Colonic mucosa (tissue), 4 donors: Measurements from ENCODE around the gene ELMOD3. TPM values are rescaled to one million over a fixed set of nuclear protein-coding genes. Genes with fewer than 3 reads are reported as not detected.
A peak's percentile ranks its signal among the peaks of the same experiment; 100 is the strongest.
"Not testable (repeated sequence)": the region's sequence is repeated elsewhere in the genome, so short reads cannot be mapped to it uniquely, and the experiment has no call there.

Experiments
- DNase-seq: peaks from one replicate; pipeline ENCODE4 v3.0.0-alpha.2; 2020
- H3K27ac ChIP-seq: fragments of 200-600 bp; one replicate; pipeline ENCODE4 v1.8.0; 2021
- H3K27me3 ChIP-seq: fragments of 200-600 bp; one replicate; pipeline ENCODE4 v1.8.0; 2021
- H3K36me3 ChIP-seq: fragments of 200-600 bp; one replicate; pipeline ENCODE4 v1.8.0; 2021
- H3K4me1 ChIP-seq: fragments of 200-600 bp; one replicate; pipeline ENCODE4 v1.8.0; 2021; ENCODE audit warnings: mild to moderate bottlenecking
- H3K4me3 ChIP-seq: fragments of 200-600 bp; one replicate; pipeline ENCODE4 v1.8.0; 2021
- H3K9ac ChIP-seq, 2 donors: one replicate each; pipeline ENCODE4 v1.7.0; 2013; ENCODE audit warnings: control low read depth in 2 of 2, low read depth in 2 of 2, low read length in 2 of 2
- H3K9me3 ChIP-seq: fragments of 200-600 bp; one replicate; pipeline ENCODE4 v1.8.0; 2021
- intact Hi-C: fragments of 100-400 bp; cut with DNase I; formaldehyde crosslinking; loops from one replicate; pipeline ENCODE4 v1.14.1; 2022
- total RNA-seq, 2 donors: library from RNA; stranded (reverse); fragmentation: NEBNext Ultra II Directional in 1 of 2; extraction: Animal tissue kit (Norgen Biotek cat#: 25700) in 1 of 2; gene quantifications; one replicate each; pipeline ENCODE4 v1.2.1, GENCODE V29; 2021
- TF ChIP-seq, protein P1 (sequence below): fragments of 200-600 bp; IDR thresholded peaks from one replicate; pipeline ENCODE4 v1.8.0; 2022; ENCODE audit warnings: antibody characterized with exemption, mild to moderate bottlenecking
- donor health status: healthy.
- donor health status: DM: no; HTN: no; CAD: no.
- donor health status: DM: no; HTN: no; CAD: no.

ELMOD3 gene
- total RNA-seq, 2 donors from 2014 or later, result 13.4 to 19.4 TPM

DNA sequence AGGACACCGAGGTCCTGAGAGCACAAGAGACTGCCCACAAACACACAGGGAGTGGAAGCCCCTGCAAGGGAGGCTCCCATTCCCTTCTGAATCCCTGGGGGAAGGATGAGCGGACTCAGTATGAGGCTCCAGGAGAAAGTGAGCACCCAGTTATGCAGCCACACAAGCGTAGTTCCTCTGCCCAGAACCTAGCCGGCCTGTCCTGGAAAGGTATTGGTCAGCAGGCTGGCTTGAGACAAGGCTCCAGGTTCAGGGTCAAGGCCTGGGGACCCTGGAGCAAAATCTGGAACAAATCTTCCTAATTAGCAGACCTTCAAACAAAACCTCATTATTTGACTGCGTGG is 56.8 kb downstream of the ELMOD3 start:
- H3K4me3 ChIP-seq, result no peak overlapping the region
- intact Hi-C loops, result no loop called here
- peaks cover 17% of the 10 kb centered on the region for H3K4me1 ChIP-seq
- no peaks in the 10 kb centered on the region for H3K9me3 ChIP-seq
- no peak overlapping the region for H3K9ac ChIP-seq
- no peak for DNase-seq
- H3K27me3 ChIP-seq, result no peaks in the 10 kb centered on the region
- H3K36me3 ChIP-seq, result no peaks in the 10 kb centered on the region
- TF ChIP-seq, protein P1, sequence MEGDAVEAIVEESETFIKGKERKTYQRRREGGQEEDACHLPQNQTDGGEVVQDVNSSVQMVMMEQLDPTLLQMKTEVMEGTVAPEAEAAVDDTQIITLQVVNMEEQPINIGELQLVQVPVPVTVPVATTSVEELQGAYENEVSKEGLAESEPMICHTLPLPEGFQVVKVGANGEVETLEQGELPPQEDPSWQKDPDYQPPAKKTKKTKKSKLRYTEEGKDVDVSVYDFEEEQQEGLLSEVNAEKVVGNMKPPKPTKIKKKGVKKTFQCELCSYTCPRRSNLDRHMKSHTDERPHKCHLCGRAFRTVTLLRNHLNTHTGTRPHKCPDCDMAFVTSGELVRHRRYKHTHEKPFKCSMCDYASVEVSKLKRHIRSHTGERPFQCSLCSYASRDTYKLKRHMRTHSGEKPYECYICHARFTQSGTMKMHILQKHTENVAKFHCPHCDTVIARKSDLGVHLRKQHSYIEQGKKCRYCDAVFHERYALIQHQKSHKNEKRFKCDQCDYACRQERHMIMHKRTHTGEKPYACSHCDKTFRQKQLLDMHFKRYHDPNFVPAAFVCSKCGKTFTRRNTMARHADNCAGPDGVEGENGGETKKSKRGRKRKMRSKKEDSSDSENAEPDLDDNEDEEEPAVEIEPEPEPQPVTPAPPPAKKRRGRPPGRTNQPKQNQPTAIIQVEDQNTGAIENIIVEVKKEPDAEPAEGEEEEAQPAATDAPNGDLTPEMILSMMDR, result no peak
- H3K27ac ChIP-seq, result peak overlapping the region; percentile 87

DNA sequence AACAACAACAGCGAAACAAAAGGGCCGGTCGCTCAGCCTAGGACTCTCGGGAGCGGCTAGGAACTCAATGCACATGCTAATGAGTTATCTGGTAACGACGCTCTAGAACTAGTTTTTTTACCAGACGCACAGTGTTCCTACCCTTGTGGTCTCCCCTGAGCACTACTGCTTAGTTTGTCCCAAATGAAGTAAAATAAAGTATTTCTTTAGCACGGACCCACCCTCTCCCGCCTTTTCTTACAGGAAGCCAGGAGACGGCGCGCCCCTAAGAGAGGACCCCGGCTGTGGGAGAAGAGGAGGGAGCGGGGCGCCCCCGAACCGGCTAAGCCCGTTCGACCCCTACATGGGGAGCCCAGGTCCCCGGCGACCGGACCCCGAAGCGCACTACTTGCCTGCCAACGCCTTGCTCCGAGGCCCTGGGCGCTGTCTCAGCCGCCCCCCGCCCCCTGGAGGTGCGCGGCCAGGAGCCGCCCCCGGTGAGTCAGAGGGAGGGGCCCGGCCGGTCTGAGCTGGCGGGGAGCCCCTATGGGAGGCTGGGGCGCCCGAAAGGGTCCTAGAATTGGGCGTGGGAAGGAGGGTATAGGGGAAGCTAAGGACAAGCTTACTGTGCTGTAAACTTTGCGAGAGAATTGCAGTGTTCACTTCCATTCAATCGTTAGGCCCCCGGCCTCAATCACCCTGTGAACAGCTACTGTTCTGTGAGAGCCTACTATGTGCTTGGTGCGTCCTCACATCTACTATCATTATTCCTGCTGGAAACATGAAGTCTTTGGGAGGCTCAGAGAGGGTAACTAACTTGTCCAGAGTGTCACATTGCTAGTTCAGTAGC is 59.2 kb downstream of the ELMOD3 start:
- H3K36me3 ChIP-seq, result no peaks in the 10 kb centered on the region
- no peaks in the 10 kb centered on the region for H3K27me3 ChIP-seq
- peak overlapping the region; percentile 39 for H3K4me3 ChIP-seq
- H3K9ac ChIP-seq, result peak overlapping the region; percentile 52 to 71
- no peaks in the 10 kb centered on the region for H3K9me3 ChIP-seq
- TF ChIP-seq, protein P1, result no peak
- intact Hi-C loops, result no loop called here
- H3K27ac ChIP-seq, result peak overlapping the region; percentile 73
- DNase-seq, result peak; percentile 75
- H3K4me1 ChIP-seq, result peaks cover 20% of the 10 kb centered on the region

DNA sequence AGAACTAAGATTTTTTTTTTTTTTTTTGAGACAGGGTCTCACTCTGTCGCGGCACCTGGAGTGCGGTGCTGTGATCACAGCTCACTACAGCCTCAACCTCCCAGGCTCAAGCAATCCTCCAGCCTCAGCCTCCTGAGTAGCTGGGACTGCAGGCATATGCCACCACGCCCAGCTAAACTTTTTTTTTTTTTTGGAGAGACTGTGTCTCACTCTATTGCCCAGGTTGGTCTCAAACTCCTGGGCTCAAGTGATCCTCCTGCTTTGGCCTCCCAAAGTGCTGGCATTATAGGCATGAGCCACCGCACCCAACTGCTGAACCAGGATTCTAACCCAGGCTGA is 59.8 kb downstream of the ELMOD3 start:
- H3K27me3 ChIP-seq, H3K36me3 ChIP-seq, H3K9me3 ChIP-seq, intact Hi-C loops, DNase-seq: not testable (repeated sequence)
- Histone ChIP-seq H3K27ac (peak overlapping the region; percentile 73), H3K4me3 (peak overlapping the region; percentile 39), H3K9ac (peak overlapping the region in 1 of 2 donors; percentile 71), H3K4me1 (peaks cover 21% of the 10 kb centered on the region)

DNA sequence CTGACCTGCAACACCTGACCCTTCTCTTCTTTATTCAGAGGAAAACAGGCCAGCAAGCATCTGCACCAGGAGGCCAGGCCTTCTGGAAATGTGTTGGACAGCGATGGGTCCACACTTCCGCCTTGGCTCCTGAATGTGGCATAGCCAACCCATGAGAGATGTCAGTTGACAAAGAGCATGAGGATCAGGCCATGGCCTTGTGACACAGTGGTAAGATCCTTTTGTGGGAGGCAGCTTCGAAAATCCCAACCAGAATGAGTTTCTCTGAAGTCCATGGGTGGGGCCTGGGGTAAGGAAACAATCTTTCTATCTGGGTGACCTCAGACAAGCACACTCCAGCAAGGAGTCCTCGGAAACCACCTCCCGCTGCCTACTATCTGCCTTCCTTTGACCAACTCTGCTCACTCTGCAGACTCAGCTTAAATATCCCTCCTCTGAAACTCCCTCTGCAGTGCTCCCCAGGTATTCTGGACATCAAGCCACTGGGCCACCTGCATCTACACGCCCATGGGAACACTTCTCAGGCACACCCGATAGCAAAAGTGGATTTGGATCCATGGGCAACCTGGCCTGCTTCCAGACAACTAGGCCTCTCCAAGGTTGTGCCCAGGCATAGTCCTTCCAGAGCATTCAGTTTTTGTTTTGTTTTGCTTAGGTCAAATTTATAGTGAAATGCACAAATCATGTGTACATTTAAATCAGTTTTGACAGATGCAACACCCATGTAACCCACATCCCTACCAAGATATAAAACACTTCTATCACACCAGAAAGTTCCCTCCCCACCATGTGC is 60.4 kb downstream of the ELMOD3 start:
- intact Hi-C loops, result no loop called here
- Histone ChIP-seq H3K36me3 (no peaks in the 10 kb centered on the region), H3K4me3 (no peak overlapping the region), H3K27me3 (no peaks in the 10 kb centered on the region), H3K27ac (no peak overlapping the region), H3K9me3 (no peaks in the 10 kb centered on the region), H3K9ac (peak overlapping the region in 1 of 2 donors; percentile 40), H3K4me1 (peaks cover 22% of the 10 kb centered on the region)
- DNase-seq, result no peak
- TF ChIP-seq, protein P1, result no peak

DNA sequence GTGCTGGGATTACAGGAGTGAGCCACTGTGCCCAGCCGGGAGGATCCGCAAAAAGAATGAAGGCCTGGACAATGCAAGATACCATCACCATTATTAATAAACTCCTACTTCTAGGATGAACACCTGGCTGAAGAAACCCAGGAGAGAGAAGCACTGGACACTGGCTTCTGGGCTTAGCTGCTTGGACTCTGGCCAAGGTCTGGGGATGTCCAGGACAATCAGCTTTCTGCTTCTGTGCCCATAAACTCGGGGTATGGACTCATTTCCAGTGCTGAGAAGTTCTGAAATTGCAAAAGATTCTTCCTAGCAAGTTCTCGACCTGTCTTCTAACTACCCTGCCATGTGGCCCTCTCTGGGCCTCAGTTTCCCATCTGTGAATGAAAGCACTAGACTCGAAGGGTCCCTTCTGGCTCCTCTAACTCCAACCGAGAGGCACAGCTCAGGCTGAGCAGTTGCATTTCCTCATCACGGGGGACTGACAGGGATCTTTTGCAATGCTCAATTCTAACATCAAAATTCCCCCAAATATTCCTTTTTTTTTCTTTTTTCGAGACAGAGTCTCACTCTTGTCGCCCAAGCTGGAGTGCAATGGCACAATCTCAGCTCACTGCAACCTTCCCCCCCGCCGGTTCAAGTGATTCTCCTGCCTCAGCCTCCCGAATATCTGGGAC is 61.5 kb downstream of the ELMOD3 start:
- Histone ChIP-seq H3K27ac (no peak overlapping the region), H3K9ac (no peak overlapping the region), H3K36me3 (no peaks in the 10 kb centered on the region), H3K4me1 (peaks cover 19% of the 10 kb centered on the region), H3K4me3 (no peak overlapping the region), H3K9me3 (no peaks in the 10 kb centered on the region), H3K27me3 (no peaks in the 10 kb centered on the region)
- intact Hi-C loops, result no loop called here
- TF ChIP-seq, protein P1, result no peak
- no peak for DNase-seq
